Midbrain (tissue), 1 donor: ENCODE results near the gene PPP2R2B.

Source experiments
- DNase-seq: peaks from one replicate; lab custom pipeline; 2025; lab: John Stamatoyannopoulos, UW

Gene PPP2R2B

DNA sequence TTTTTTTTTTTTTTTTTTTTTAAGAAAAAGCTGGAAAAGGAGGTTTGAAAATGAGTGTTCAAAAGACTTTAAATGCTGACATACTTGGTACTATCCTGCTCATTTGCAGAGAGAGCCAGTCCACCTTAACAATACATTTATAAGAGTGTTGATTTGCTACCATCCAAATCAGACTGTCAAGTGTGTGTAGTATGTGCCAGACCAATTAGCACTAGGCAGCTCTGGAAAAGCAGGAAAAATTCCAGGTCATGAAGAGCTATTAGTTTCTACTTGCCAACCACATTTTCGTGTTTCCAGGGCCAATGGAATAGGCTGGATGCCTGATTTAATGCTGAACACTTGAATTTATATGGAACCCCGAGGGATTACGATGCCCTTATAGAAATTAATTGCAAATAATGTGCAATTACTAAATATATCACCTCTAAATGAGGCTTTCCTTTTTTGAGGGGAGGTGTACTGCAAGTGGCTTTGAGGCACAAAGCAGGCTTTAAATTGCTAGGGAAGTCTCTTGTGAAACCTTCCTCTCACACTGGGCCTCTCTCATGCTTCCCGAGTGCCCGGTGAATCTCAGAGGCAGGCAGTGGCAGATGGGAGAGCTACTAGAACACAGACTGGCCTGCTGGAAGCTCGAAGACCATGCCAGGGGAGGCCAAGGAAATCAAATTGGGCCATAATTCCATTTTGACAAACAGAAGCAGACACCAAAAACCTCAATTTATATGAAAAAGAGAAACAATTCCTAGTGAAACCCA lies 178.7 kb downstream of the PPP2R2B start:
- no peak for DNase-seq

DNA sequence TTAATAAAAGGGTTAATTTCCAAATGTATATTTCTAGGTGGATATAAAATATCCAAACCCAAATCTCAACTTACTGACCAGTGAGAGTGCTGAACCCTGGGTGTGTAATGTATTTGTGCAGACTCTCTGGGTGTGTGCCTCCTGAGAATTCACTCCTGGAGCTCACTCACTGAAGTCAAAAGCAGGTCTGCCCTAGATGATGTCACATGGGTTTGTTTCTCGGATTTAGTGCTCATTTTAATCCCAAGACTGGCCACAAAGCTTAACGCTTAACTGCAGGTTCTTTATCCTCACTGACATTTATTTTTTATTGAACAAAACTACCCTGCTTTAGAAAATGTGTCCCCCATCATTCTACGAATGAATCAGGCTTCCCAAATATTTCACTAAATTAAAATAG lies 179.4 kb downstream of the PPP2R2B start:
- no peak for DNase-seq

DNA sequence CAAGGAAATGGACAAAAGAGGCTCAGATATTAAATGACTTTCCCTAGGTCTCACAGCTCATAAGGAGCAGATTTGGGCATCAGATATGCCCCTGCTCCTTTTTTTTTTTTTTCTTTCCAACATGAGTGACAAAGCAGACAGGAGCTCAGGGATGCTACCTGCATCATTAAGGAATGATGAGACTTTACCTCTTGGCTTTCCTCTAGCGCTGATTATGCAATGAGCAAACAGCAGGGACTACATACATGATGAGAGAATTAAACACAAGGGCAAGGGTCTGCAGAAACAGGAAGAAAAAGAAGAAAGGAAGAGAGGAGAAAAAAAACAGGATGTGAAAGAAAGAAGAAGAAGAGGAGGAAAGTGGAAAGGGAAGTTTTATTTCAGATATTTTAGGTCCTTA lies 179.9 kb downstream of the PPP2R2B start:
- DNase-seq: no peak

DNA sequence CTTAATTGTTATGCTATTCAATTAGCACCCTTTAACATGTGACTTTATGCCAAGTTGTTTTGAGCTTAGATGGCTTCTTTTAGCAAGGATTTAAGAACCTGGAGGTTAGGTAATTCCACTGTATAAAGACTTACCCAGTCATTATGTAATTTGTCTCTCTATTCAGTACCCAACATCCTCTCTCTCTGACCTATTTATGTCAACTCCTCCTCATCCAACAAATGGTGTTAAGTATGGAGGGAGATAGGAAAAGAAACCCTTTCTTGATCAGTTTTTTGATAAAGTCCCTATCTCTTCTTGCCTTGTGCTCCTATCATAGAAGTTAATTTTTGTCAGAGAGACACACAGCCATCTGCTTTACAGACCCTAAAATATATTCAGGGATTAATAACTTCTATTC lies 181.3 kb downstream of the PPP2R2B start:
- no peak for DNase-seq

DNA sequence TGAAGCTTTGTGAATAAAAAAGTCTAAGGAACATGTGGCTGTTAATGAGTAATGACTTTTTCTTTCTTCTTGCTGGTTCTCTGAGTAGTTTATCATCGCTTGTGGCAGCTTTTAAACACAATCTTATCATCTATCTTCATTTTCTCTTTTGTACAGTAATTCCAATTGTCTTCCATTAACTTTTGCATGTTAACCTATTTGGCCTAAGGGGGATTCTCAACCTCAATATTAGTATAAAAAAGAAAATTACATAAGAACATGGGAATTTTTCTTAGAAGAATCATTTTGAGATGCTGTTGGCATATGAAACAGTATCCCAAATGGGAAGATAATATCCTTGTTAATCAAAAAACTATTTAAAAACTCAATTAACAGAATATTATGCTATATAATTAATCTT lies 182.9 kb downstream of the PPP2R2B start:
- DNase-seq: no peak

DNA sequence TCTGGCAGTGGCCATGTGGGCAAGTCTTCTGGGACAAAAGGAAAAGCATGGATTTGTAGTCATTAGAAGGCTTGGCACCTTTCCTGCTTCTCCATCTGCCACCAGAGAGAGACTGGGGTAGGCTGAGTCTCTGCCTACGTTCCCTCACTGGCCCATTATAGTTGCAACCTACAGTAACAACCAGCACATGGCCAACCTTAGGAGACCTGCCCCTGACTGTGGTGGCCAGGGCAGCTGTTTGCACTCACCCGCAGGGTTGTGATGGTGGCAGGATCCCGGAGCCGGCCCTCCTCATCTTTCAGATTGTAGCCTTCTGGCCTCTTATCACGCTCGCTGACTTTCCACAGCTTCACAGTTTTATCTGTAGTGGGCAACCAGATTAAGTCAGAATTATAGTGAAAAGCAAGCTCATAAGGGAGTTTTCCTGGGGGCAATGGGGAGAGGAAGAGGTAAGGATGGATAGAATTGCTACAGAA lies 187.6 kb downstream of the PPP2R2B start:
- DNase-seq: no peak

DNA sequence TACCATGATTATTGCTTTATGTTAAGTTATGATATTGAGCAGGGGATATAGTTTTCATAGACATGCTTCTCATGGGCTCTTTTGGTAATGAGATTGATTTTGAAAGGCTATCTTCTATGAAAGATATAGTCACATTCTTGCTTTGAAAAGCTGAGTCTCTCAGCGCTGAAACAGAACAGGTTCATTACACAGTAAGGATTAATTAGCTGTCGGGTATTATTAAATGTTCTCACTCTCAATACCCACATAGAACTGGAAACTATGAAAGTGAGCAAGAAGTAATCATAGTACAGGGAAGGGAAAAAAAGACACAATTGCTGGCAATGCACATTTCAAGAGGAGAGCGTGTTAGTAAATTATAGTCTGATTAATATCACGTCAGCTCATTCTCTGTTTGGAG lies 190.9 kb downstream of the PPP2R2B start:
- DNase-seq: no peak

DNA sequence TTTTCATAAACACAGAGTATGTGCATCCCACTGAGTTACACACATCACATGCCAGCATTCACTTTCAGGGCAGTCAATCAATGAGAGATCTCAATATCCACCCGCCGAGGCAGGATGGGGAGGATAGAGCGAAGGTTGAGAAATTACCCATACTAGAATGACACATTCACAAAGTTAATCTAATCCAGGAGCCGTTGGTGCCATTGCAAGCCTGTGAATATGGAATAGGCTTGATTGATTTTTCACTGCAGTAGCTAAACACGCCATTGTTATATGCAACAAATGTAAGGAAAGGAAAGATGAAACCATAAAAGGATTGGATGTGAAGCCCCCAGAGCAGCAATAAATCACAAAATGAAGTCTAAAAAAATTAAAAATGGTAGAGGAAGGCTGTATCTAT lies 194.7 kb downstream of the PPP2R2B start:
- DNase-seq: no peak

DNA sequence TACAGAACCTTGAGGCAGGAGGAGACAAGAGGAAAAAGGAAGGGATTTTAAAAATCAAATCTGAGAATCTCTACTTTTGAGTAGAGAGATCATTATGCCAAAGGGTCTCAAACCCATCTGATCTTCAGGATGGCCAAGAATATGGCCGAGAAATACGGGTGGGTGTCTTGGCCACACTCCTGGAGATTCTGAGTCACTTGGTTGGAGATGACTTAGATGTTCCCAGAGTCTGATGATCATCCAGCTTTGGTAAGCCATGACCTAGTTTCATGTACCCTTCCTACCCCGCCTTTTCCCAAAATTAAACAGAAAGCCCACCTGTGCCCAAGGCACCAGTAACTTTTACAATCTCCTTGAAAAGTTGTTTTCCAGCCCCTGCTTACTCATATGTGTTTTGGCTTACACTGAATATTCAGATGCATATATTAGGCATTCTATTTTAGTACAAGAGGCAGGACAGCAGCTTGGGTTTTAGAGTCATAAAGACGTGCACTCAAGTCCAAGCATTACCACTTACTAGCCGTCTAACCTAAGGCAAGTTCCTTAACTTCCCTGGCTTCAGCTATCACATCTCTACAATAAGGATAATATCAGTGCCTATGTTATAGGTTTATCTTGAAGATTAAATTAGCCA lies 195.5 kb downstream of the PPP2R2B start:
- DNase-seq: no peak

DNA sequence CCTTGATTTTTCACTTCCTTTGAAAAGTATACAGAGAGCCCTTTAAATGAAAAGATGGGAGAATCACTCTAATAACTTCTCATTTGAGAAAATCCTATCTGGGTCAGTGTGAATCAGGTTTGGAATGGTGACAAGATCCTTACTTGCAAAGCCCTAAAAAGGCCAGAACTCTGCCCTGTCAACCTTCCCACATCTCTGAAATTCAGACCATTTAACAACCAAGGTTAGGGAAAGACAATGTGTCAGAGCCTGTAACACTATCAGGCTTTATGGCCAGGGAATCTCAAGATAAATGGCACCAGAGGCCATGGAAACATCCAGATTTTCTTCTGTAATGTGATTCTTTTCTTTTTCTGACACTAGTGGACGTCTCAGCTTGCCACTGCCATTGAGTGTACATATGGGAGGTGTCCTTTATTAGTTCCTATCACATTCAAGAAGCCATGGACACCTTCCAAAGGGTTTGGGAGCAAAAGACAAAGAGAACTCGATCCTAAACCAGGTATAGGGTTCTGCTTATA lies 196.9 kb downstream of the PPP2R2B start:
- DNase-seq: no peak

DNA sequence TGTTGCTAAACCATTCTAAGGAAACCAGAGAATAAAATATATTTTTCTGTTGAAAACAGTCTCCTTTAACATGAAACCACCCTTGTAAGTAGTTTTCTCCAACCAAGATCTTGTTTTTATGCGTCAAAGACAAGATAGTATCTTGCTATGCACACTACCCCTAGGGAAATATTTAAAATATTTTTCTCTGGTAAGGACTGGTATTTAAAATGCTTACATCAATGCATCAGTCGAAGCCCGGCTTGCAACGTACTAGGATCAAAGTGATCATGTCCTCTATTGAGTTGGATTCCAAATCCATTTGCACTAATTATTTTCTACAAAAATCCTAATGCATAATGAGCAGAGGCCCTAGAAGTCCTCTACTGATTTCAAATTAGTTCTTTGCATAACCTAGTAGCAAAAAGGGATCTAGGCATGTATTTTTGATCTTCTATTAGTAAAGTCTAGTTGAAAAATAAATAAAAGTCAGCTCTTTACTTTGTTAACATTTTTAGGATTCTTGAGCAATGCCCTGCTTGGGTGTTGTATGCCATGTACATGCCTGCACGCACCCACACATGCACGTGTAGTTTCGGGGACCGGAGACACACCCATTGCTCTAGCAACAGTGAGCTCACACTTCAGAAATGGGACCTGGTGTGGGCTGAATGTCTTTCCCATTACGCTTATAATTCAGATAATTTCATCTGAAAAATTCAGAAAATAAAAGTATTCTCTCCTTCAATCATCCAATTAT lies 197.5 kb downstream of the PPP2R2B start:
- no peak for DNase-seq

DNA sequence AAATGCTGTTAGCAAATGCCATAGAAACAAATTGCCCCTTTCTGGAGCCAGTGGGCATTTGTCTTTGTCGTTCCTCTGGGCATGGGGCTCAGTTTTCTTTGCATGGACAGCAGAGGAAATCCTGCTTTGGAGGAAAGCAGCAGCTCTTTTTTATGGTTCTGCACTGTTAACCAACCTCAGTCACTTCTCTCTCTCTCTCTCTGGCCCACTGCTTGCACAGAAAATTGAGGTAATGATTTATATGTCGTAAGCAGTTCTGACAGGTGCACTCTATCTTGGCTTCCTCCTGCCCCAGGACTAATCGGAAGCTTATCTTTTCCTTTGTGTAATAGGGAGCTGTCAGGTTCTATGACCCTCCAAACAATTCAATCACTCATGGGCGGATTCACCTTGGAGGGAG lies 202.9 kb downstream of the PPP2R2B start:
- DNase-seq: no peak

DNA sequence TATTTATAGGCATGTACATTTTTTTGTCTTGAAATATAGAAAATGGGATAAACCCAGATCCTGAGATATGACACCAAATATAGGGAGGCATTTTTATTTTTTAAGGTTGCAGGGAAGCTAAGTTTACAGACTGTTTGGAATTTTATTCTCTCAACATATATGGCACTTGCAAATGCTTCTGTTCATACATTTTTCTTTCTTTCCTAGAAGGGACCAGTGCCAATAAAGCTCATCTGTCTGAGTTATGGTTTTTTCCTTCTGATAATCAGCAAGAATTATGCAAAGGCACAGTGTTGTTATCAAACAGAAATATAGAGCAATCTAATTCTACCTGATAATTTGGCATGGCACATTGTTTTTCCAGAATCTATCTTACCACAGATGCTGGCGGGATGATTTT lies 205.7 kb downstream of the PPP2R2B start:
- no peak for DNase-seq

DNA sequence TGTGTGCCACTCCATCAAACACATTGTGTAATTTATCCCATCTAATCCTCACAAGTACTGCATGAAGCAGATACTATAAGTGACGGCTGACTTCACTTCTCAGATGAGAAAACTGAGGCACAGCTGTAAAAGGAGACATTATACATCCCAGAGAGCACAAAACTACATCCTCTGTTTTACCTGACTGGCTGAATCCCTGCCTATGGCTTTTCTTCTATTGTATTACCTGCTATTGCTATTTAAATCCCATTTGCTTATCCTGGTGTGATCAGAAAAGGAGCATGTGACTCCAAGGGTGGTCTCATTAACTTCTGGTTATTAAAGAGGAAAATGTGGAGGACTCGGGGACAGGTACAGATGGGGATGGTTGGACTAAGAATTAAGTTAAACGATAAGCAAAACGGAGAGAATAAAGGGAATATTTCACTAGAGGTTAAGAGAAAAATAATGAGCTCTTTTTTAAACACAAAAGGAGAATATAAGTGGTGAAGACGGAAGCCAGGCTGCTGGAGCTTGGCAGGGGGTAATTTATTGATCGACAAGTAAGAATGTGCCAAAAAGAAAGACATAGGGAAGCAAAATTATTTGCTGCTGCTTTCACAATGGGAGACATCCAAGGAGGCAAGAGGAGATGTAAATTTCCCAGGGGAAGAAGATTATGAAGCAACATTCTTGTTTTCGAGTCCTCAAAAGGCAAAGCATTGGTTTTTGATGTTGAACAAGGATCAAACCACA lies 206.8 kb downstream of the PPP2R2B start:
- DNase-seq: no peak

DNA sequence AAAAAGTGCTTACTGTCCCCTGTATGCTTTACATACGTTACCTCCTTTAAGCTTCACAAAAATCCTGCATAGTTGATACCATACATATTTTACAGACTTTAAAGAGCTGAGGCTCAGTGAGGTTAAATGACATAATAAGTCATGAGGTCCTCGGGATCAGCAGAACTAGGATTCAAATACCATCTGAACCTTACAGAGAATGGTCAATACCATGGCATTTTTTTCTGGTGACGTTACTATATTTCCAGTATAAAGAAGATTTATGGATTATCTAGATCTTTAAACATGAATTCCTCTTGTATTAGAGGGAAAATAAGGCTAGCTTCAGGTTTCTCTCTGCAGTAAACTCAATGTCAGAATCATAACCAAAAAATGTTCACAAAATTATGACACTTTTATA lies 208.9 kb downstream of the PPP2R2B start:
- DNase-seq: no peak

DNA sequence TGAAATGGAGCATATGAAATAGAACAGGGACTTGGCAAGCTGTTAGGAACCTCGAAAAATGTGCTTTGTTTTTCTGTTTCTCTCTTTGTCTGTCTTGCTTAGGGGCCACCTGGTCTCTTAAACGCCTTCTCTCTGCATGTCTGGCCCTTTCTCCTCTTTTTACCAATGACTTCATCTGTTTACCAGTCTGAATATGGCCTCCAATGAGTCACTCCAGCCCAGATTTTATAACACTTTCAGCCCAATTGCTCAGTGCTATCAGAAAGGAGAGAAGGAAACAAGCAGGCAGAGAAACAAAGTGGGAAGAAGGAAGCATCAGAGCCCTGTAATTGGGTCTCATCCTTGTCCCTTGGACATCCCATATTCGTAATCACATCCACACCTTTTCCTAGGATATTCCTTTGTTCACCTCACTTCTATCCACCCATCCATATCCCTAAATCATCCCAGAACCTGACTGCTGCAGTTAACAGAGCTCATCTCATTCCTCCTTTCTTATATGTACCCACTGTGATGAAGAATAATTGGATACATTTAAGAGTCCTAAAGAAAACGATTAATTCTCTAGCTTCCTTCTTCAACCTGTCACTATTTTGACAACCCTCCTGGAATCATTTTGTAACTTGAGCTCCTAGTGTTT lies 210.8 kb downstream of the PPP2R2B start:
- DNase-seq: peak; percentile 18

DNA sequence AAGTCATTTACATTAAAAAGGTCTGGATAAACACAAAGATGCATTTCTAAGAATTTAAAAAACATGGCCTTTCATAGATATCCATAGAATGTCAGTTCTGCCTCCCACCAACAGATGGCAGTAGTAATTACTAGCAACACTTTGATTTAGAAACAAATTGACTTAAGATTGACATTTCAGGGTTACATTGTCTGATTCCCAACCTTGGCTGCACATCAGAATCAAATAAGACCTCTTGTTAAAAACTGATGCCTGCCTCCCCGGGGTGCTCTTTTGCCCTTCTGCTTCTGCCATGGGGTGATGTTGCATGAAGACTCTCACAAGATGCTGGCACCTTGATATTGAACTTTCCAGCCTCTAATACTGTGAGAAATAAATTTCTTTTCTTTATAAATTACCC lies 216.3 kb downstream of the PPP2R2B start:
- no peak for DNase-seq

DNA sequence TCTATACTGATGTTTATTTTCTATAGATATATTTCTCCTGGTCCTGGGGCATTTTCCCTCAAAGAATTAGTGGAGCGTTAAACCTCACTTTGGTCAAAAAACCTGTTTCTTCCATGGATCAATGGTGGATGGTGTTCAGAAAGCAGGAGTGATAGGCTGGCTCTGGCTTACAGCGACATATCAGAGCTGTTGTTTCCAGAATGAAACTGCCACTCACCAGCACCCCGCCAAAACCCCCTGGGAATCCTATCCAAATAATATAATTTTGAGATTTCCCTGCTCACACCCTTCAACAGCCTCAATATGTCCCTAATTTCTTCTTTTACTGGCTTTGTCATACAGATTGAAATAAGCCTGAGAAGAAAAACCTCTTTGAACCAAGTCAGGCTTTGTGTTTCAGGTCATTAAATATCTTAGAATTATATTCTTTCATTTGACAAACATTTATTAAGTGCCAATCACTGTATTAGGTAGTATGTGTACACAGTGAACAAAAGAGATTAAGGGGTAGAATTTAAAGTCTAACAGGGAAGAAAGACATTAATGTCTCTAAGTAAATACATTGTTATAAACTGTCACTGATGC lies 218.1 kb downstream of the PPP2R2B start:
- no peak for DNase-seq

DNA sequence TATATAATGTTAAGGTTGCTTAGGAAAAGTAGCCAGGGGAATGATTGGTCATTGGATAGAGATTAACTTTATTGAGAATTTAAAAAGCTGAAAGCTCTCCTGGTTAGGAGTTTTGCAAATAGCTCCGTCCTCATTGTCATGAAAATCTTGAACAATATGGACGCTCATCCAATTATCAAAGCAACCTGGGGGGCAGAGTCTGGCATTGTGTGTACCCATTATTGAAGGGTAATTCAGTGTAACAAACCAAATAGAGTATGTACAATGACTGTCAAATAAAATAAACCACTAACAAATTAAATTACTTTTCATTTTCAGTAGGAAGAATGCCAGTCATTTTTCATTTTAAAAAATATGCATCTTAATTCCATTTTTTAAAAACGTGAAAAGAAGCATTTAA lies 218.6 kb downstream of the PPP2R2B start:
- DNase-seq: no peak

DNA sequence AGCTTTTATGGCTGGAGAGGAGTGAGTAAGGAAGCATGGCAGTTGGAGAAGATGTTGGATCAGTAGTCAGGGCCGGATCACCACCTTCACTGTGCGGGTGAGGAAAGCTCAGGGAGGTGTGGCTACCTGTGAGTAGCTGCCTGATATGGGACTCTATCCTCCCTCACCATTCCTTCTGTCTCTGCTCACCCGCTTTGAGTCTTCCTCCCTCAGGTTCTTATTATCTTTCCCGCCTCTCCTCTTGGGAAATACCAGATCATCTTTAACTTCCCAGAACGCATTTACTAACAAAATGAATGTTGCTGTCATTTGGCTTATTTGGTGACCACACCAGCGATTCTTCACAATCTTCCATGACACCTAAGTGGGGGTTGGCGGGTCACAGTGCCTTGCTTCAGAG lies 221.9 kb downstream of the PPP2R2B start:
- DNase-seq: no peak

DNA sequence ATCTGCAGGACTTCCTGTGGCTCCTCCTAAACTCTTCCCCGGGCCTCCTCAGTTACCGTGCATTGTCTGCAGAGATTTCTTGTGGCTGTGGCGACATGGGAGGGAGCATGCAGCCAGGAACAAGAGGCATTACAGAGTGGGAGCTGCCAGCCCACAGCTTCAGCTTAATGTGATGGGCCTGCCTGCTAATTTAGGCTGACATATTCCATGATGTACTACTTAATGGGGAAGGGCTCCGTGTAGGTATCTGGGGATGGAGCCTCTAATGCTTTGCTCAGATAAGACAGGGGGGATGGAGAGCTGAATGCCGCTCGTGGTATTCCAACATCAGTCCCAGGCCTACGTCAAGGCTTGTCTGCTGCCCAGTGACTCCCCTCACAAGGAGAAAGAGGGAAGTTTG lies 225.0 kb downstream of the PPP2R2B start:
- DNase-seq: no peak
